PC-9 (cell line): ENCODE measurements around the gene TMEM179B.

Experiments
- EZH2 ChIP-seq: fragments of 200-600 bp; sonication (generic); IDR thresholded peaks from 2 replicates; pipeline ENCODE4 v1.8.0; 2017; ENCODE audit warnings: antibody characterized with exemption, low read depth
- TF ChIP-seq, protein P1 (sequence below): fragments of 200-600 bp; sonication (generic); conservative IDR thresholded peaks from 2 replicates; pipeline ENCODE4 v1.6.1; 2017; ENCODE audit warnings: mixed run types, antibody characterized with exemption, mild to moderate bottlenecking, moderate library complexity

DNA sequence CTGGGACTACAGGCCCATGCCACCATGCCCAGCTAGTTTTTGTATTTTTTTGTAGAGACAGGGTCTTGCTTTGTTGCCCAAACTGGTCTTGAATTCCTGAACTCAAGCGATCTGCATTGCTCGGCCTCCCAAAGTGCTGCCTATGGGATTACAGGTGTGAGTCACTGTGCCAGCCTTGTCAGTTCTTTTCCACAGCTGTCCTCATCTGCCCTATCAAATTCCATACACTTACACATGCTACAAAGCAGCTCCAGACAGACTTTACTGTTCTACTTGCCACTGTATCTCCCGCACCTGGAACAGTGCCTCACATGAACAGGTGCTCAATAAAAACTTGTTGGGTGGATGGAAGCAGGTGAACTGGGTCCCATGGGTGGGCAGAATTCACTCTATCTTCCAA, 36.5 kb downstream of the TMEM179B start:
- no peak for TF ChIP-seq EZH2
- TF ChIP-seq, protein P1, sequence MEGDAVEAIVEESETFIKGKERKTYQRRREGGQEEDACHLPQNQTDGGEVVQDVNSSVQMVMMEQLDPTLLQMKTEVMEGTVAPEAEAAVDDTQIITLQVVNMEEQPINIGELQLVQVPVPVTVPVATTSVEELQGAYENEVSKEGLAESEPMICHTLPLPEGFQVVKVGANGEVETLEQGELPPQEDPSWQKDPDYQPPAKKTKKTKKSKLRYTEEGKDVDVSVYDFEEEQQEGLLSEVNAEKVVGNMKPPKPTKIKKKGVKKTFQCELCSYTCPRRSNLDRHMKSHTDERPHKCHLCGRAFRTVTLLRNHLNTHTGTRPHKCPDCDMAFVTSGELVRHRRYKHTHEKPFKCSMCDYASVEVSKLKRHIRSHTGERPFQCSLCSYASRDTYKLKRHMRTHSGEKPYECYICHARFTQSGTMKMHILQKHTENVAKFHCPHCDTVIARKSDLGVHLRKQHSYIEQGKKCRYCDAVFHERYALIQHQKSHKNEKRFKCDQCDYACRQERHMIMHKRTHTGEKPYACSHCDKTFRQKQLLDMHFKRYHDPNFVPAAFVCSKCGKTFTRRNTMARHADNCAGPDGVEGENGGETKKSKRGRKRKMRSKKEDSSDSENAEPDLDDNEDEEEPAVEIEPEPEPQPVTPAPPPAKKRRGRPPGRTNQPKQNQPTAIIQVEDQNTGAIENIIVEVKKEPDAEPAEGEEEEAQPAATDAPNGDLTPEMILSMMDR = no peak
